Measurements from ENCODE around the gene CHRFAM7A. TPM values are rescaled to one million over a fixed set of nuclear protein-coding genes. Genes with fewer than 3 reads are reported as not detected.
"Not testable (repeated sequence)": the region's sequence is repeated elsewhere in the genome, so short reads cannot be mapped to it uniquely, and the experiment has no call there.

The CHRFAM7A gene
- total RNA-seq, 2 donors from 2014 or later, result 0.42 to 0.59 TPM

GRCh38 chr15:30368271-30368670 lies 25.1 kb downstream of the CHRFAM7A start:
- H3K4me3 ChIP-seq; H3K27ac ChIP-seq; intact Hi-C loops (cut with DNase I); H3K27me3 ChIP-seq; DNase-seq; H3K9ac ChIP-seq (ENCODE audit: low read depth in 2 of 2, low read length in 2 of 2); H3K4me1 ChIP-seq; H3K9me3 ChIP-seq; H3K36me3 ChIP-seq: not testable (repeated sequence)

DNA sequence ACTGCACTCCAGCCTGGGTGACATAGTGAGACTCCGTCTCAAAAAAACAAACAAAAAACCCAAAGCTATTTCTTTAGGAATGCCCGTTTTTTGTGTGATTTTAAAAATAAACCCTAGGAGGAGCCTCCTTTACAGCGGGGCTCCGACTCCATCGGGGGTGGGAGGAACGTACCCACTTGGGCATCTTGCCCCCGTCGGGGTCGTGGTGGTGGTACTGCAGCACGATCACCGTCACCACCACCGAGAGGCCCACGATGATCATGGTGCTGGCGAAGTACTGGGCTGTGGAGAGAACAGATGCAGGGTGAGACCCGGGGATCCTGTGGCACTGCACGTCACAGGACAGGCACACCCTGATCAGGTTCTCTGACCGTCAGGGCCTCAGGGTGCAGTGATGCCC lies 26.1 kb downstream of the CHRFAM7A start:
- H3K36me3 ChIP-seq; H3K4me3 ChIP-seq; H3K9me3 ChIP-seq; H3K9ac ChIP-seq (ENCODE audit: low read depth in 2 of 2, low read length in 2 of 2); H3K27ac ChIP-seq; H3K27me3 ChIP-seq; intact Hi-C loops (cut with DNase I); DNase-seq; H3K4me1 ChIP-seq: not testable (repeated sequence)

DNA sequence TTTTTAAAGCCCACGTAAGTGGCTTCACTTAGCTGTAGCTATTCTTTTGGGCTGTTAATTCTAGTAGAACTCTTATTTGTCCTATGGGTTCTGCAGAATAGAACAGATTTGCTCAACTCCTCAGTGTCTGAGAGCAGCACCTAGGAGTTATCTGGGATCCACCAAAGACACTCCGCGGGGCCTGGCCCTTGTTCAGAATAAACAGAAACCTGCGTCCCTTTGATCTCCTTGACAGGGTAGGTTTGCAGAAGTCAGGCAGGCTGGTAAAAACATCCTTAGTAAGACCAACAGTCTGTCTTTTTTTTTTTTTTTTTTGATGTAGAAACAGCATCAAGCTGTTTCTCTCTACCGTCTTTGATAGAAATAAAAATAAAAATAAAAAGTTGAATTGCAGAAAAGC lies 31.9 kb downstream of the CHRFAM7A start:
- DNase-seq; H3K4me1 ChIP-seq; H3K4me3 ChIP-seq; H3K27ac ChIP-seq; H3K27me3 ChIP-seq; intact Hi-C loops (cut with DNase I); H3K9me3 ChIP-seq; H3K9ac ChIP-seq (ENCODE audit: low read depth in 2 of 2, low read length in 2 of 2); H3K36me3 ChIP-seq: not testable (repeated sequence)

DNA sequence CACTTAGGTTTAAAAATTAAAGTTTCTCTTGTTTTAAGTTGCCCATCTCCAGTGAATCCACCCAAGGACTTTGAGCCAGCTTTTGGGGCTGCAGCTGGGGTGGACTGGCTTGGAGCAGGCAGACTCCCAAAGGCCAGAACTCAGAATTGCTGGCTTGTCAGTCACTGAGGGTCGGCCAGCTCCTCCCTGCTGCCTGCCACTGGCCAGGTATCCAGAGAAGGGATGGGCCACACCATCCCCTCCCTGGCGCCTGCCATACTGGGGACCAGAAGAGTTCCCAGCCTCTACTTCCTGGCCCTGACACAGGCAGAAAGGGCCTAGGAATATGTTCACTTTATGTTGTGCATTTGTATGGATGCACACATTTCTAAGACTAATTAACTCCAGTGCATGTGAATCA lies 32.4 kb downstream of the CHRFAM7A start:
- H3K36me3 ChIP-seq; intact Hi-C loops (cut with DNase I); H3K4me3 ChIP-seq; H3K9me3 ChIP-seq; H3K27ac ChIP-seq; DNase-seq; H3K4me1 ChIP-seq; H3K9ac ChIP-seq (ENCODE audit: low read depth in 2 of 2, low read length in 2 of 2); H3K27me3 ChIP-seq: not testable (repeated sequence)

GRCh38 chr15:30355043-30355442 lies 38.3 kb downstream of the CHRFAM7A start:
- H3K9me3 ChIP-seq; intact Hi-C loops (cut with DNase I); H3K9ac ChIP-seq (ENCODE audit: low read depth in 2 of 2, low read length in 2 of 2); H3K27ac ChIP-seq; H3K27me3 ChIP-seq; H3K4me3 ChIP-seq; H3K36me3 ChIP-seq; H3K4me1 ChIP-seq; DNase-seq: not testable (repeated sequence)

- H3K27me3 ChIP-seq; intact Hi-C loops (cut with DNase I); H3K4me1 ChIP-seq; DNase-seq; H3K36me3 ChIP-seq; H3K4me3 ChIP-seq; H3K27ac ChIP-seq; H3K9me3 ChIP-seq; H3K9ac ChIP-seq (ENCODE audit: low read depth in 2 of 2, low read length in 2 of 2): not testable (repeated sequence)
Observed at GRCh38 chr15:30349803-30350202, 43.5 kb downstream of the CHRFAM7A start.

DNA sequence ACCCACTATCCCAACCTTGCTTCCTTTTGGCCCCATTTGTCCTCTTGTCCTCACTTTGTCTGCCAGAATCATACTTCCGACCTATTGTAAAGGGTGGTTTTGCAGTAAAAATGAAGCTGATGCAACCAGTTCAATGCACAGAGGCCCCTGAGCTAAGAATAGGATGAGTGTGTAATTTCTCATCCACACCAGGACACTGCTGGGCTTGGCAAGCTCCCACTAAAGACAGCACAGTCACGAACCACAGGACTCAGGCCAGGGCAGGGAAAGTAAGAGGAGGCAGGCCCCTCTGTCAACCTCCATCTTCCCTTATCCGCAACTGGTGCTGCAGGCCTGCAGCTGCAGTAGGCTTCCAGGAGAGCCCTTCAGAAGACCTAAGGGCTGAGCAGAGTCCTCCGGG lies 56.8 kb downstream of the CHRFAM7A start:
- H3K27me3 ChIP-seq, result not testable (repeated sequence)

DNA sequence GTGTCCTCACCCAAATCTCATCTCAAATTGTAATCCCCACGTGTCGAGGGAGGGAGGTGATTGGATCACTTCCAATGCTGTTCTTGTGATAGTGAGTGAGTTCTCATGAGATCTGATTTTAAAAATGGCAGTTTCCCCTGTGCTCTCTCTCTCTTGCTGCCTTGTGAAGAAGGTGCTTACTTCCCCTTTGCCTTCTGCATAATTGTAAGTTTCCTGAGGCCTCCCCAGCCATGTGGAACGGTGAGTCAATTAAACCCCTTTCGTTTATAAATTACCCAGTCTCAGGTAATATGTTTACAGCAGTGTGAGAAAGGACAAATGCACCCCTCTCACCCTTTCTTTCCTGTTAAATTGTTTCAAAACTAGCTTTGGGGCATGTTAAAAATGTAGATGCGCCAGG lies 59.2 kb downstream of the CHRFAM7A start:
- intact Hi-C loops (cut with DNase I); H3K9me3 ChIP-seq; H3K27me3 ChIP-seq; DNase-seq; H3K27ac ChIP-seq; H3K36me3 ChIP-seq; H3K4me3 ChIP-seq; H3K9ac ChIP-seq (ENCODE audit: low read depth in 2 of 2, low read length in 2 of 2); H3K4me1 ChIP-seq: not testable (repeated sequence)

More for the DNA sequence above, 56.8 kb downstream of the CHRFAM7A start:
- H3K36me3 ChIP-seq; DNase-seq; H3K9ac ChIP-seq (ENCODE audit: low read depth in 2 of 2, low read length in 2 of 2); H3K9me3 ChIP-seq; H3K27ac ChIP-seq; H3K4me1 ChIP-seq; intact Hi-C loops (cut with DNase I); H3K4me3 ChIP-seq: not testable (repeated sequence)

DNA sequence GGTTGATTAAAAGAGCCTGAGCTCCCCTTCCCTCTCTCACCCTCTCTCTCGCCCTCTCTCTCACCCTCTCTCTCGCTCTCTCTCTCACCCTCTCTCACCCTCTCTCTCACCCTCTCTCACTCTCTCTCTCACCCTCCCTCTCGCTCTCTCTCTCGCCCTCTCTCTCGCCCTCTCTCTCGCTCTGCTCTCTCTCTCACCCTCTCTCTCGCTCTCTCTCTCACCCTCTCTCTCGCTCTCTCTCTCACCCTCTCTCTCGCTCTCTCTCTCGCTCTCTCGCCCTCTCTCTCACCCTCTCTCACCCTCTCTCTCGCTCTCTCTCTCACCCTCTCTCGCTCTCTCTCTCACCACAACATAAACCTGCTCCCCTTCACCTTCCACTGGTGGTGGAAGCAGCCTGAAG lies 67.2 kb downstream of the CHRFAM7A start:
- H3K9me3 ChIP-seq; H3K4me3 ChIP-seq; DNase-seq; H3K9ac ChIP-seq (ENCODE audit: low read depth in 2 of 2, low read length in 2 of 2); H3K27me3 ChIP-seq; H3K4me1 ChIP-seq; H3K27ac ChIP-seq; intact Hi-C loops (cut with DNase I); H3K36me3 ChIP-seq: not testable (repeated sequence)

GRCh38 chr15:30321063-30321462 lies 72.3 kb downstream of the CHRFAM7A start:
- H3K4me1 ChIP-seq; H3K4me3 ChIP-seq; H3K9ac ChIP-seq (ENCODE audit: low read depth in 2 of 2, low read length in 2 of 2); DNase-seq; H3K27me3 ChIP-seq; H3K9me3 ChIP-seq; intact Hi-C loops (cut with DNase I); H3K27ac ChIP-seq; H3K36me3 ChIP-seq: not testable (repeated sequence)

GRCh38 chr15:30315704-30316103 lies 77.6 kb downstream of the CHRFAM7A start:
- H3K9ac ChIP-seq (ENCODE audit: low read depth in 2 of 2, low read length in 2 of 2); intact Hi-C loops (cut with DNase I); H3K27me3 ChIP-seq; H3K27ac ChIP-seq; H3K4me3 ChIP-seq; H3K9me3 ChIP-seq; H3K4me1 ChIP-seq; H3K36me3 ChIP-seq; DNase-seq: not testable (repeated sequence)

GRCh38 chr15:30310575-30310974 lies 82.8 kb downstream of the CHRFAM7A start:
- H3K27ac ChIP-seq; H3K9me3 ChIP-seq; DNase-seq; H3K27me3 ChIP-seq; H3K4me3 ChIP-seq; H3K9ac ChIP-seq (ENCODE audit: low read depth in 2 of 2, low read length in 2 of 2); intact Hi-C loops (cut with DNase I); H3K36me3 ChIP-seq; H3K4me1 ChIP-seq: not testable (repeated sequence)

Measured in colonic mucosa (tissue), 4 donors.